Activated CD4-positive, alpha-beta T cell treated with anti-CD3 and anti-CD28 coated beads, Interleukin-2, amount 10 ng/mL, durations not matched to agents 24 days and 14 days (primary cell): ENCODE results near the gene TAOK2. TPM values are rescaled to one million over a fixed set of nuclear protein-coding genes. Genes with fewer than 3 reads are reported as not detected.
A peak's percentile ranks its signal among the peaks of the same experiment; 100 is the strongest.
"Not testable (repeated sequence)": the region's sequence is repeated elsewhere in the genome, so short reads cannot be mapped to it uniquely, and the experiment has no call there.

Experiments used
- DNase-seq: peaks from one replicate; pipeline ENCODE4 v3.0.0; 2022
- H3K27ac Mint-ChIP-seq: one replicate; pipeline ENCODE4 v1.8.0; 2022; ENCODE audit warnings: mild to moderate bottlenecking, mixed read lengths
- H3K27me3 Mint-ChIP-seq: one replicate; pipeline ENCODE4 v1.8.0; 2022; ENCODE audit warnings: mixed read lengths
- H3K36me3 Mint-ChIP-seq: one replicate; pipeline ENCODE4 v1.8.0; 2022; ENCODE audit warnings: low read depth, mild to moderate bottlenecking, mixed read lengths
- H3K4me1 Mint-ChIP-seq: one replicate; pipeline ENCODE4 v1.8.0; 2021; ENCODE audit warnings: mixed read lengths
- H3K4me3 Mint-ChIP-seq: one replicate; pipeline ENCODE4 v1.8.0; 2022; ENCODE audit warnings: mild to moderate bottlenecking, moderate library complexity, mixed read lengths
- H3K9me3 Mint-ChIP-seq: one replicate; pipeline ENCODE4 v1.8.0; 2021; ENCODE audit warnings: mixed read lengths
- intact Hi-C: fragments of 100-400 bp; cut with micrococcal nuclease; formaldehyde crosslinking; loops from one replicate; pipeline ENCODE4 v1.15.1; 2023
- total RNA-seq: library from RNA; stranded (reverse); gene quantifications from 2 replicates; pipeline ENCODE4 v1.2.3, GENCODE V29; 2022

The TAOK2 gene
- 35.8 and 38.7 TPM in 2 replicates for total RNA-seq

DNA sequence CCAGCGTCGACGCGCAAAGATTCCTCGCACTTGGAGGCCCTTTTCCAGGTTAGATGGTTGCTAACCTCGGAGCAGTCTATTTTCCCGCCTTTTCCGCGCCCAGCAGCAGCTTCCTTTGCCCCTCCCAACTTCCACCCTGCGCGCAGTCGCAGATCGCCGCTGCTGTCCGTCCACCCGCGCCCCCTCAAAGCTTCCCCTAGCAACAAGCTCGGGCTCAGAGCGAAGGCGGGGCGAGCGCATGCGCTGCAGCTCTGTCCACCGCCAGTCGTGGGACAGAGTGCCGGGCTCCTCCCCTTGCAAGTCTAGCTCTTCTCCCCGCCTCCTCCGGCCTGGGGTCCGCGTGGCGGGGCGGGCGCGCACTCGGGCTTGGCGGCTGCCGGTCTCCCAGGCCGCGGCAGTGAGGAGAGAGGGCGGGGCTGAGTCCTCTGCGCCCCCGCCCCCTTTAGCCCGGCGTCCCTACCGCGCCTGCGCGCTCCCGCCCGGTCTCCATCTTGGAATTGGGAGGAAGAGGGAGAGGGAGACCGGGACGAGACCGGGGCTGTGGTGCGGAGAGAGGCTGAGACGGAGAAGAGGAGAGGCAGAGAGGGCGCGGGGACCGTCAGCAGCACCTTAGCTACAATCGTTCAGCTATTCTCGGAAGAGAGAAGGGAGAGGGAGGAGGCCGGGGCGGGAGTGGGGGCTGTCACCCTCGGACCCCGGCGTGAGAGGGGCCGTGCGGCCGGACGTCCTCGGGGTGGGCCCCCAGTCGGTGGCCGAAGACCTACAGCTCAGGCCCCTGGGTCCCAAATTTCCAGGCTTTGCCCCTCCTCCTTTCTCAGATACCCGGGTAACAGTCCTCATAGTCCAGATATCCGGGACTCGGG is at the start of gene TAOK2:
TSS of gene TAOK2 (plus strand) at position 485 of the 863 bp plus-strand sequence. CDS start 3,905 bp downstream, outside the sequence.
- intact Hi-C loops, result loop anchor here (1.0 to 10.0 kb wide), 5 partner anchors 11 to 157 kb away; partner anchors contain the start of genes CDIPT, INO80E, KCTD13 and PAGR1
- H3K27ac Mint-ChIP-seq, result peak within 1 kb of the TSS; percentile 95
- no peaks in the 10 kb centered on the region for H3K27me3 Mint-ChIP-seq
- peaks cover 27% of the 10 kb centered on the region for H3K36me3 Mint-ChIP-seq
- no peaks in the 10 kb centered on the region for H3K9me3 Mint-ChIP-seq
- DNase-seq, result peak; percentile 99
- H3K4me3 Mint-ChIP-seq, result peak within 1 kb of the TSS; percentile 91
- peaks cover 30% of the 10 kb centered on the region for H3K4me1 Mint-ChIP-seq

- peaks cover 37% of the 10 kb centered on the region for H3K4me1 Mint-ChIP-seq
Measured at GRCh38 chr16:29925105-29925756, 48.4 kb upstream of the TAOK2 start.

DNA sequence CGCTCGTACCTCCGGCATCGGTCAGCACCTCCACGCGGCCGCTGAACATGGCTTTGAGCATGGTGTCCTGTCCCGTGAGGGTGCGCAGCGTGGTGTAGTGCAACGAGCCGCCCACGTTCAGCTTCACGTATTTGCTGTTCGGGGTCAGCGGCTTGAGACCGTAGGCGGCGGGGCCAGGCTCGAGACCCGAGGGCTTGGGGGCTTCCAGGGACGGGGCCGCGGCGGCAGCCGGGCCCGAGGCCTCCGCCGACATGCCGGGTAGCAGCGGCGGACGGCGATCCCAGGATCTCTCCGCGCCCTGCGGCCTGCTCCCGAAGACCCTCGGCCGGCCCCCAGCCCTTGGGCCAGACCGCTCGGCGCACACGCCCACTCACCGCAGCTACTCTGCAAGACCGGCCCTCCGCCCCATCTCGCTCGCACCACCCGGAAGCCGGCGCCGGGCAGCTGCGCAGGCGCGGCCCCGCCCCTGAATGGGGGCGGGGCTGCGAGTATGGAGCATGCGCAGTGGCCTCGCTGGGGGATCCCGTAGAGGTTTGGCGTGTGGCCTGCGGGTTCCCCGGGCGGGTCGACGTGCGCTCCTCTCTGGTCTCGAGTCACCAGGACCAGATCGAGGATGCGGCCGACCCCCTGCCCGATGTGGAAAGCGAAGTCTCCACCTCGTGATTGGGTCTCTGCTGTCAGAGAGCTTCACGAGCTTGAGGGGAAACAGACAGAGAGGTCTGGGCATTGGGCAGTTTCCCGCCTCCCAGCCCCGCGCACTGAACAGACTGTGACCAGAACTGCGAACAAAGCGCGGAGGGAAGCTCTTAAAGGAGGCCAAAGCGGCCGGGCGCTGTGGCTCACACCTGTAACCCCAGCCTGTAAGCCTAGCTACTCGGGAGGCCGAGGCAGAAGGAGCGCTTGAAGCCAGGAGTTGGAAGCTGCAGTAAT is 47.6 kb upstream of the TAOK2 start, which contains the start of gene KCTD13:
TSS of gene KCTD13 (minus strand) at position 446 of the 930 bp plus-strand sequence. CDS start at position 253, 193 bp downstream.
- no peaks in the 10 kb centered on the region for H3K9me3 Mint-ChIP-seq
- peak within 1 kb of the TSS; percentile 95 for H3K27ac Mint-ChIP-seq
- peaks cover 24% of the 10 kb centered on the region for H3K36me3 Mint-ChIP-seq
- intact Hi-C loops, result loop anchor here (1.0 to 10.0 kb wide), 6 partner anchors 26 to 121 kb away; partner anchors contain the start of genes ASPHD1, CDIPT, INO80E and MAZ
- H3K4me3 Mint-ChIP-seq, result peak within 1 kb of the TSS; percentile 91
- DNase-seq, result peak; percentile 99
- H3K27me3 Mint-ChIP-seq, result no peaks in the 10 kb centered on the region
- peaks cover 34% of the 10 kb centered on the region for H3K4me1 Mint-ChIP-seq

More at GRCh38 chr16:29925105-29925756, 48.4 kb upstream of the TAOK2 start:
- Mint-ChIP-seq H3K4me3 (peak overlapping the region; percentile 91), H3K27ac (peak overlapping the region; percentile 90), H3K9me3 (no peaks in the 10 kb centered on the region), H3K27me3 (no peaks in the 10 kb centered on the region), H3K36me3 (peaks cover 32% of the 10 kb centered on the region)
- peak; percentile 65 for DNase-seq
- intact Hi-C loops, result loop anchor here (1.0 to 10.0 kb wide), 2 partner anchors 36 to 120 kb away; partner anchors contain the start of gene MAZ

DNA sequence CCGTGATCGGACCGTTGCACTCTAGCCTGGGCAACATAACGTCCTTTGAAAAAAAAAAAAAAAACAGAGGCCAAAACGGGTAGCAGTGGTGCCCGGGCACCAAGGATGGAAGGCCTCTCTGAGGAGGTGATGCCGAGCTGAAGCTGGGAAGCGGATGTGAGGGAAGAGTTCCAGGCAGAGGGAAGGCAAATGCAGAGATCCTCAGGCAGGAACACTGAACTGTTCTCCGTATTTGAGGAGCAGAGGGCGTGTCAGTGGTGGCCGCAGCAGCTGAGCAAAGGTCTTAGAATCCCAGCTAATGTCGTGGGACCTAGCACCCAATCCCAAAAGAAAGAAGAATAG is 47.0 kb upstream of the TAOK2 start:
- Mint-ChIP-seq H3K4me3 (peak overlapping the region; percentile 91), H3K4me1 (peaks cover 33% of the 10 kb centered on the region), H3K27me3 (no peaks in the 10 kb centered on the region), H3K27ac (peak overlapping the region; percentile 95), H3K9me3 (no peaks in the 10 kb centered on the region), H3K36me3 (peaks cover 20% of the 10 kb centered on the region)
- intact Hi-C loops, result loop anchor here (1.0 to 10.0 kb wide), 5 partner anchors 26 to 122 kb away; partner anchors contain the start of genes ASPHD1, CDIPT, INO80E and MAZ
- DNase-seq, result peak; percentile 66

GRCh38 chr16:29927070-29927905 is 46.4 kb upstream of the TAOK2 start:
- intact Hi-C loops, result loop anchor here (10.0 kb wide), 1 partner anchor 122 kb away; the partner anchor contains the start of gene MAZ
- Mint-ChIP-seq H3K4me3 (peak overlapping the region; percentile 91), H3K36me3 (peaks cover 18% of the 10 kb centered on the region), H3K27ac (peak overlapping the region; percentile 95), H3K27me3 (peaks cover 2% of the 10 kb centered on the region), H3K4me1 (peaks cover 33% of the 10 kb centered on the region), H3K9me3 (no peaks in the 10 kb centered on the region)
- no peak for DNase-seq

DNA sequence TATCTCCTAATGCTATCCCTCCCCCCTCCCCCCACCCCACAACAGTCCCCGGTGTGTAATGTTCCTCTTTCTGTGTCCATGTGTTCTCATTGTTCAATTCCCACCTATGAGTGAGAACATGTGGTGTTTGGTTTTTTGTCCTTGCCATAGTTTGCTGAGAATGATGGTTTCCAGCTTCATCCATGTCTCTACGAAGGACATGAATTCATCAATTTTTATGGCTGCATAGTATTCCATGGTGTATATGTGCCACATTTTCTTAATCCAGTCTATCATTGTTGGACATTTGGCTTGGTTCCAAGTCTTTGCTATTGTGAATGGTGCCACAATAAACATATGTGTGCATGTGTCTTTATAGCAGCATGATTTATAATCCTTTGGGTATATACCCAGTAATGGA is 41.9 kb upstream of the TAOK2 start:
- intact Hi-C loops, H3K36me3 Mint-ChIP-seq, H3K27ac Mint-ChIP-seq, H3K4me3 Mint-ChIP-seq, H3K9me3 Mint-ChIP-seq, DNase-seq, H3K4me1 Mint-ChIP-seq: not testable (repeated sequence)
- peaks cover 19% of the 10 kb centered on the region for H3K27me3 Mint-ChIP-seq

DNA sequence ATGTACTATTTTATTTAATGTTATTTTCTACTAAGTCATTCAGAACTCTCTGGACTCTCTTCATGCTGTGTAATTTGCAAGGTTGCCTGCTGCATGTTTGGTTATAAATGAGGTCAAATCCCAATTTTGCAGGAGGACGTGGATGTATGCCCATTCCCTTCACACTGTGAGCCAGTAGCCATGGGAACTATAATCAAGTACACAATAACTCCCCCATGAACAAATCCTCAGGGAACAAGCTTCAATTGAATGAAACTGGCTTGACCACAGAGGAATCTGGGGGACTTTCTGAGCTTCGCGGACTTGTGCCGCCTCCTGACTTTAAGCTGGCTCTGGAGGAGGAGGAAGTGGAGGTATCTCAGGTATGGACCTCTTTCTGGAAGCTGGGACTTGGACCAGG is 33.0 kb upstream of the TAOK2 start:
- Mint-ChIP-seq H3K27me3 (peaks cover 21% of the 10 kb centered on the region), H3K4me3 (no peak overlapping the region), H3K36me3 (no peaks in the 10 kb centered on the region), H3K9me3 (no peaks in the 10 kb centered on the region), H3K4me1 (peaks cover 5% of the 10 kb centered on the region), H3K27ac (no peak overlapping the region)
- no peak for DNase-seq
- intact Hi-C loops, result no loop called here

- no peaks in the 10 kb centered on the region for H3K36me3 Mint-ChIP-seq
- no peaks in the 10 kb centered on the region for H3K9me3 Mint-ChIP-seq
- H3K4me3 Mint-ChIP-seq, result no peak overlapping the region
- no peak for DNase-seq
- peaks cover 15% of the 10 kb centered on the region for H3K27me3 Mint-ChIP-seq
- peaks cover 5% of the 10 kb centered on the region for H3K4me1 Mint-ChIP-seq
- no peak overlapping the region for H3K27ac Mint-ChIP-seq
- intact Hi-C loops, result no loop called here
Measured at GRCh38 chr16:29943846-29944799, 29.5 kb upstream of the TAOK2 start.

DNA sequence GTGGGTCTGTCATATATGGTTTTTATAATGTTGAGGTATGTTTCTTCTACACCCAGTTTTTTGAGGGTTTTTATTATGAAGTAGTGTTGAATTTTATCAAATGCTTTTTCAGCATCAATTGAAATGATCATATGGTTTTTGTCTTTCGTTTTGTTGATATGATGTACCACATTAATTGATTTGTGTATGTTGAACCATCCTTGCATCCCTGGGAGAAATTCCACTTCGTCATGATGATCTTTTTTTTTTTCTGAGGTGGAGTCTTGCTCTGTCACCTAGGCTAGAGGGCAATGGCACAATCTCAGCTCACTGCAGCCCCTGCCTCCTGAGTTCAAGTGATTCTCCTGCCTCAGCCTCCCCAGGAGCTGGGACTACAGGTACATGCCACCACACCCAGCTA is 25.8 kb upstream of the TAOK2 start:
- Mint-ChIP-seq H3K27ac (no peak overlapping the region), H3K36me3 (no peaks in the 10 kb centered on the region), H3K4me3 (no peak overlapping the region), H3K4me1 (peaks cover 4% of the 10 kb centered on the region), H3K9me3 (peaks cover 3% of the 10 kb centered on the region), H3K27me3 (peaks cover 6% of the 10 kb centered on the region)
- intact Hi-C loops, result no loop called here
- no peak for DNase-seq

- Mint-ChIP-seq H3K4me1 (no peaks in the 10 kb centered on the region), H3K9me3 (peaks cover 3% of the 10 kb centered on the region), H3K4me3 (no peak overlapping the region), H3K27ac (no peak overlapping the region), H3K36me3 (no peaks in the 10 kb centered on the region), H3K27me3 (peaks cover 5% of the 10 kb centered on the region)
- DNase-seq, result no peak
- intact Hi-C loops, result no loop called here
Measured at GRCh38 chr16:29950806-29951461, 22.7 kb upstream of the TAOK2 start.

DNA sequence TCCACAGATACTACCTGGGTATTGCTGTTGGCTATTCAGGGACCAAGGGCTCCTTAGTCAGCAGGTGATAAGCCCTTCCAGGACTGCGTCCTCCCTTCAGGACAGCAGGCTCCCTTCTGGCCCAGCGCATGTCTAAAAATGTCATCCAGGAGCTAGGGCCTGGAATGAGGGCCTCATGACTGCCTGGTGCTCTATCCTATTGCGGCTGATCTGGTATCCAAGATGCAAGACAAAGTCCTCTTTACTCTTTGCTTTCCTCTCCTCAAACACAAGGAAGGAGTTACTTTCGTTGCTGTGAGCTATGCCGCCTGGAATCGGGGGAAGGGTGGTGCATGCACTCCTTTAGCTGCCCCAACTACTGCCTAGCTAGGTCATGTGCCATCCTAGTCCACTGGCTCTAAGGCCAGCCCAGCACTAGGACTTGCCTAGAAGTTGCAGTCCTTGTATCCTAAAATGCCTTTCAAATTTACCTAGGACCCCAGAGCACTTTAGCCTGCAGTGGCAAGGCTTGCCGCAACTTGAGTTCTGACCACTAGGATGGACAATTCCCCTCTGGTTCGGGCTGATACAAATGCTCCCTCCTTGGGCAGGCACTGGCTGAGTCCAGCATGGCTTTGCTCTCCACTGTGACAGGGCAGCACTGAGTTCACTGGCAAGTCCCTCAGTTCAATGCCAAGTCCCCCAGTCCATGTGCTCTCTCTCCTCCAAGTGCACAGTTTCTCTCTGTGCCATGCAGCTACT is 21.9 kb upstream of the TAOK2 start:
- Mint-ChIP-seq H3K9me3 (peaks cover 3% of the 10 kb centered on the region), H3K4me1 (no peaks in the 10 kb centered on the region), H3K27me3 (peaks cover 5% of the 10 kb centered on the region)

More for the DNA sequence above, 21.9 kb upstream of the TAOK2 start:
- no peak overlapping the region for H3K4me3 Mint-ChIP-seq
- H3K27ac Mint-ChIP-seq, result no peak overlapping the region
- DNase-seq, result no peak
- intact Hi-C loops, result no loop called here
- no peaks in the 10 kb centered on the region for H3K36me3 Mint-ChIP-seq
